ENCODE data around the gene DENND5A.

GRCh38 chr11:9145283-9145682 is 119.9 kb downstream of the DENND5A start:
- TF ChIP-seq MTF1 (CRISPR knock-in tag; IDR thresholded peaks at IDR 0.05; ENCODE audit: borderline replicate concordance) (no peak), SFPQ (IDR thresholded peaks at IDR 0.05; ENCODE audit: low read depth, low read length) (no peak), CTCF (IDR thresholded peaks at IDR 0.05 in 2 of 3, conservative IDR thresholded peaks at IDR 0.05 in 1 of 3; ENCODE audit: insufficient read depth in 2 of 3, low read depth in 1 of 3, low read length in 3 of 3) (no peak), POLR2A (conservative IDR thresholded peaks at IDR 0.05) (no peak), FOXO4 (CRISPR knock-in tag; IDR thresholded peaks at IDR 0.05) (no peak), ADNP (tag; IDR thresholded peaks at IDR 0.05) (no peak), ZBTB1 (CRISPR knock-in tag; IDR thresholded peaks at IDR 0.05; ENCODE audit: borderline replicate concordance, low read depth) (no peak), EZH2 (IDR thresholded peaks at IDR 0.05; ENCODE audit: borderline replicate concordance, low read depth, low read length) (no peak), POU5F1 (IDR thresholded peaks at IDR 0.05; ENCODE audit: borderline replicate concordance, low read depth, low read length, partially characterized antibody) (no peak), HMGXB4 (CRISPR knock-in tag; IDR thresholded peaks at IDR 0.05) (no peak), ZBTB33 (CRISPR knock-in tag; IDR thresholded peaks at IDR 0.05) (no peak), POLR2AphosphoS5 (IDR thresholded peaks at IDR 0.05; ENCODE audit: control insufficient read depth, insufficient read depth, low read depth, low read length) (no peak), LCOR (CRISPR knock-in tag; IDR thresholded peaks at IDR 0.05) (no peak), ESRRA (IDR thresholded peaks at IDR 0.05; ENCODE audit: borderline replicate concordance, low read depth) (no peak)
